ENCODE results near the gene SOS2.

Gene SOS2

GRCh38 chr14:50092006-50092555 is 139.3 kb downstream of the SOS2 start:
- H3K4me3 ChIP-seq (replicated peaks in 1 of 2; ENCODE audit: low read depth in 2 of 2, low read length in 2 of 2), result no peak overlapping the region
- no peak for TF ChIP-seq CTCF (IDR thresholded peaks at IDR 0.05; ENCODE audit: low read depth, low read length)
- DNase-seq (ENCODE audit: low read depth in 2 of 2), result no peak

DNA sequence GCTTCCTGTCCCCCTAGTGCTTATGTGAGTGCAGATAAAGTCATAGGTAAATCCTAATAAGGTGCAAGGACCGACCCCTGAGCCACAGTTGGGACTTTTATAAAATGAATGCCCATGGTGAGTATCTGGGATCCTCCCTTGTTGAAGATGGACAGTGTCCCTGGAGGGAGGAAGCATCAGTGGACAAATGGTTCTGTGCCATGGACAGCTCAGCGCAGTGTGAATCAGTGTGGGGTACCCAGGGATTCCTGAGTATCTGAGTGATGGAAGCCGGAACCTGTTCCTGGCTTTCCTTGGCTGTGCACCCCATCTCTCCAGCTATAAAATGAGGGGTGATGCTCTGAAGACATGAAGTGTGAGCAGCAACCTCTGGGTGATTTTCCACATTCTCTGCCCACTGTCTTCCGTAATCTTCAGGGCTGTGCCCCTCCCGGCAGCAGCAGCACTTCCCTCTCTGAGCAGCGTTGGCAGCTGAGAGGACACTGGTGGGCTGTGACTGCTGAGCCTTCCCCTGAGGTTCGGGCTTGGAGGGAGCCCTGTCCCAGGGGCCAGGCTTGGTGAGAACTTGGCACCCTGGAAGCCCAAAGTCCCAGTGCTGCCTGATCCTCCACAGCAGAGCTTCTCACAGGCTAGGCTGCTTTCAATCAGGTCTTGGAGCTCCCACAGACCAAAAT is 140.0 kb downstream of the SOS2 start:
- DNase-seq (ENCODE audit: low read depth in 2 of 2), result no peak
- H3K4me3 ChIP-seq (replicated peaks in 1 of 2; ENCODE audit: low read depth in 2 of 2, low read length in 2 of 2), result no peak overlapping the region
- TF ChIP-seq CTCF (IDR thresholded peaks at IDR 0.05; ENCODE audit: low read depth, low read length), result no peak

- TF ChIP-seq CTCF (IDR thresholded peaks at IDR 0.05; ENCODE audit: low read depth, low read length), result no peak
- no peak overlapping the region for H3K4me3 ChIP-seq (replicated peaks in 1 of 2; ENCODE audit: low read depth in 2 of 2, low read length in 2 of 2)
- DNase-seq (ENCODE audit: low read depth in 2 of 2), result no peak
Observed at GRCh38 chr14:50089208-50089607, 142.2 kb downstream of the SOS2 start.

DNA sequence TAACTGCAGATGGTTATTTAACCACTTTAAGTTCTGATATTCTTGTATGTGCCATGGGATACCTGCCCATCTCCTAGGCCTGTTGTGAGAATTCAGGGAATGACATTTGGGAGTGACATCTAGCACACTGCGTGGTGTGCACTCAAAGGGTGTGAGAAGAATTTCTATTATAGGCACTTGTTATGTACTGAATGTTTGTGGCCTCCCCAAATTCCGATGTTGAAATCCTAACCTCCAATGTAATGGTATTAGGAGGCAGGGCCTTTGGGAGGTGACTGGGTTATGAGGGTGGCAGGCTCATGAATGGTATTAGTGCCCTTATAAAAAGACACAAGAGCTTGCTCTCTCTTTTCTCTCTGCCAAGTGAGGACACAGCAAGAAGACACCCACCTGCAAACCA is 142.6 kb downstream of the SOS2 start:
- no peak for DNase-seq (ENCODE audit: low read depth in 2 of 2)
- no peak for TF ChIP-seq CTCF (IDR thresholded peaks at IDR 0.05; ENCODE audit: low read depth, low read length)
- H3K4me3 ChIP-seq (replicated peaks in 1 of 2; ENCODE audit: low read depth in 2 of 2, low read length in 2 of 2), result no peak overlapping the region

DNA sequence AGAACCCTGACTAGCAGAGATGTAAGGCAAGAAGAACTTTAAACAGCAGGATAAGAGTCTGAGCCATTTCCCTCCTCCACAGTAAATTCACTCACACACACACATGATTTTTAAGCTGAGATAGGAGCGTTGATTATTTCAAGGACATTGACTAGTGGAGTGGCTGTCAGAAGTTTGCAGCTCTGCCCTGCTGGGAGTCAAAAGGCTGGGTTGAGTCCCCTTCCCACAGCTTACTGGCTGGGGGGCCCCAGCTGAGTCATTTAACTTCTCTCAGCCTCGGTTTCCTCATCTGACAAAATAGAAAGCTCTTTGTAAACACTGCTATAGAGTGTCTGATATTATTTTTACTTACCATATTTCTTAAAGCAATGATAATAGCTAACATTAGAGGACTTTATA is 143.3 kb downstream of the SOS2 start:
- H3K4me3 ChIP-seq (replicated peaks in 1 of 2; ENCODE audit: low read depth in 2 of 2, low read length in 2 of 2), result no peak overlapping the region
- no peak for DNase-seq (ENCODE audit: low read depth in 2 of 2)
- no peak for TF ChIP-seq CTCF (IDR thresholded peaks at IDR 0.05; ENCODE audit: low read depth, low read length)

DNA sequence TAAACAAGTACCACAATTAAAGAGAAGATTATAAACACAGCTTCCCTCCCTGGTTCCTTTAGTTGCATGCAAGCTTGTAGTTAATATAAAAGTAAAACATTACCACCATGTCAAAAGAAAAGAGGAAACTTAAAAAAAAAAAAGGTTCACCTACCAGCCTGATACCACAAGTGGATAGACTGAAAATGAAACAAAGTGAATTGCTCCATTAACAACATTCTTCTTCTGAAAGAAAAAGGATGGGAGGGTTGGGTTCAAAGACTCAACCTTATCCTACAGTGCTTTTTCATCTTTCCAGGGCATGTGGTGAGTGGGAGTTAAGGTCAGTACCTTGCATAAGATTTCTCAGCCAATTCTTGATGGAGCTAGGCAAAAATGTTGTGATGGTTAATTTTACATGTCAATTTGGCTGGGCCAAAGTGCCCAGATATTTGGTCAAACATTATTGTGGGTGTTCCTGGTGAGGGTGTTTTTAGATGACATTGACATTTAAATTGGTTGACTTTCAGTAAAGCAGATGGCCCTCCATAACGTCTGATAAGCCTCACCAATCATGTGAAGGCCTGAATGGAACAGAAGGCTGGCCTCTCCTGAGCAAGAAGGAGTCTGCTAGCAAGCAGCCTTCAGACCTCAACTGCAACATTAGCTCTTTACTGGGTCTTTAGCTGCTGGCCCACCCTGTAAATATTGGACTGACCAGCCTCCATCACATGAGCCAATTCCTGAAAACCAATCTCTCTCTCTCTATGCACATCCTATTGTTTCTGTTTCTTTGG is 143.8 kb downstream of the SOS2 start:
- TF ChIP-seq CTCF (IDR thresholded peaks at IDR 0.05; ENCODE audit: low read depth, low read length), result no peak
- no peak overlapping the region for H3K4me3 ChIP-seq (replicated peaks in 1 of 2; ENCODE audit: low read depth in 2 of 2, low read length in 2 of 2)
- no peak for DNase-seq (ENCODE audit: low read depth in 2 of 2)

Data from cardiac fibroblast (primary cell).